ENCODE measurements around the gene SIVA1. TPM values are rescaled to one million over a fixed set of nuclear protein-coding genes. Genes with fewer than 3 reads are reported as not detected.

Gene SIVA1
- total and polyA plus RNA-seq, 4 donors: 67.4 to 115 (median 99.6) TPM

GRCh38 chr14:104768437-104769323, 15.7 kb downstream of the SIVA1 start:
- Histone ChIP-seq H3K9me3 (ENCODE audit: control insufficient read depth in 4 of 4, low read length in 3 of 4) (no peaks in the 10 kb centered on the region), H3K9ac (ENCODE audit: low read depth in 1 of 2, low read length in 2 of 2) (no peak overlapping the region), H3K27me3 (ENCODE audit: control insufficient read depth in 4 of 4, insufficient read depth in 4 of 4, low read length in 3 of 4) (no peaks in the 10 kb centered on the region), H3K36me3 (ENCODE audit: control insufficient read depth in 4 of 4, insufficient read depth in 3 of 4, low read depth in 1 of 4, low read length in 3 of 4) (peaks cover 11 to 27% (median 18%) of the 10 kb centered on the region in 4 donors), H3K4me1 (ENCODE audit: control insufficient read depth in 4 of 4, insufficient read depth in 4 of 4, low read length in 3 of 4) (peaks cover 5 to 34% (median 18%) of the 10 kb centered on the region in 4 donors), H3K4me3 (ENCODE audit: low read depth in 1 of 3, low read length in 3 of 3) (peak overlapping the region in 1 of 3 donors; percentile 48), H3K27ac (ENCODE audit: low read depth in 1 of 2, low read length in 2 of 2) (peak overlapping the region in 1 of 2 donors; percentile 54)
- peak; percentile 97 for DNase-seq (ENCODE audit: low spot score)
- 10% methylated on average over 25 of the region's 25 CpGs for WGBS
- TF ChIP-seq EGR1 (IDR thresholded peaks at IDR 0.05; ENCODE audit: low read depth in 2 of 2): no peak
- TF ChIP-seq RAD21 (IDR thresholded peaks at IDR 0.05): peak; percentile 80 to 86
- no peak for TF ChIP-seq ZBTB33 (IDR thresholded peaks at IDR 0.05)
- TF ChIP-seq YY1 (IDR thresholded peaks at IDR 0.05): no peak
- TF ChIP-seq RXRA (IDR thresholded peaks at IDR 0.05): peak in 1 of 2 donors; percentile 25
- no peak for TF ChIP-seq NR2F2 (IDR thresholded peaks at IDR 0.05)
- TF ChIP-seq SP1 (IDR thresholded peaks at IDR 0.05): no peak
- TF ChIP-seq HNF4G (IDR thresholded peaks at IDR 0.05): no peak
- TF ChIP-seq CTCF (IDR thresholded peaks at IDR 0.05; ENCODE audit: low read depth, low read length, missing input control): peak; percentile 97
- no peak for TF ChIP-seq ATF3 (IDR thresholded peaks at IDR 0.05)

- Histone ChIP-seq H3K9me3 (ENCODE audit: control insufficient read depth in 4 of 4, low read length in 3 of 4) (no peaks in the 10 kb centered on the region), H3K9ac (ENCODE audit: low read depth in 1 of 2, low read length in 2 of 2) (no peak overlapping the region), H3K36me3 (ENCODE audit: control insufficient read depth in 4 of 4, insufficient read depth in 3 of 4, low read depth in 1 of 4, low read length in 3 of 4) (peaks cover 15 to 29% (median 19%) of the 10 kb centered on the region in 4 donors), H3K27ac (ENCODE audit: low read depth in 1 of 2, low read length in 2 of 2) (no peak overlapping the region), H3K4me3 (ENCODE audit: low read depth in 1 of 3, low read length in 3 of 3) (no peak overlapping the region), H3K27me3 (ENCODE audit: control insufficient read depth in 4 of 4, insufficient read depth in 4 of 4, low read length in 3 of 4) (no peaks in the 10 kb centered on the region), H3K4me1 (ENCODE audit: control insufficient read depth in 4 of 4, insufficient read depth in 4 of 4, low read length in 3 of 4) (peaks cover 5 to 34% (median 18%) of the 10 kb centered on the region in 4 donors)
- DNase-seq (ENCODE audit: low spot score): no peak
- 78% methylated on average over 18 of the region's 18 CpGs for WGBS
- TF ChIP-seq ATF3 (IDR thresholded peaks at IDR 0.05): no peak
- no peak for TF ChIP-seq ZBTB33 (IDR thresholded peaks at IDR 0.05)
- no peak for TF ChIP-seq FOXA2 (IDR thresholded peaks at IDR 0.05)
- no peak for TF ChIP-seq TAF1 (conservative IDR thresholded peaks at IDR 0.05)
- TF ChIP-seq EGR1 (IDR thresholded peaks at IDR 0.05; ENCODE audit: low read depth in 2 of 2): no peak
- TF ChIP-seq JUND (IDR thresholded peaks at IDR 0.05): no peak
- TF ChIP-seq CTCF (IDR thresholded peaks at IDR 0.05; ENCODE audit: low read depth, low read length, missing input control): no peak
- TF ChIP-seq RXRA (IDR thresholded peaks at IDR 0.05): no peak
- TF ChIP-seq HNF4G (IDR thresholded peaks at IDR 0.05): no peak
- TF ChIP-seq YY1 (IDR thresholded peaks at IDR 0.05): no peak
- no peak for TF ChIP-seq RAD21 (IDR thresholded peaks at IDR 0.05)
- no peak for TF ChIP-seq MAX (IDR thresholded peaks at IDR 0.05)
- no peak for TF ChIP-seq NR2F2 (IDR thresholded peaks at IDR 0.05)
- TF ChIP-seq REST (IDR thresholded peaks at IDR 0.05): no peak
These were observed 16.6 kb downstream of the SIVA1 start for GRCh38 chr14:104769324-104770071.
